DMS53 treated with DMSO at 0.1 percent for 48 hours (cell line): ENCODE results near the gene PLPPR2.
"Not testable (repeated sequence)": the region's sequence is repeated elsewhere in the genome, so short reads cannot be mapped to it uniquely, and the experiment has no call there.

Source experiments
- DNase-seq: peaks from one replicate; lab custom pipeline; 2025; ENCODE audit not compliant: unreplicated experiment; lab: John Stamatoyannopoulos, UW

PLPPR2 gene

DNA sequence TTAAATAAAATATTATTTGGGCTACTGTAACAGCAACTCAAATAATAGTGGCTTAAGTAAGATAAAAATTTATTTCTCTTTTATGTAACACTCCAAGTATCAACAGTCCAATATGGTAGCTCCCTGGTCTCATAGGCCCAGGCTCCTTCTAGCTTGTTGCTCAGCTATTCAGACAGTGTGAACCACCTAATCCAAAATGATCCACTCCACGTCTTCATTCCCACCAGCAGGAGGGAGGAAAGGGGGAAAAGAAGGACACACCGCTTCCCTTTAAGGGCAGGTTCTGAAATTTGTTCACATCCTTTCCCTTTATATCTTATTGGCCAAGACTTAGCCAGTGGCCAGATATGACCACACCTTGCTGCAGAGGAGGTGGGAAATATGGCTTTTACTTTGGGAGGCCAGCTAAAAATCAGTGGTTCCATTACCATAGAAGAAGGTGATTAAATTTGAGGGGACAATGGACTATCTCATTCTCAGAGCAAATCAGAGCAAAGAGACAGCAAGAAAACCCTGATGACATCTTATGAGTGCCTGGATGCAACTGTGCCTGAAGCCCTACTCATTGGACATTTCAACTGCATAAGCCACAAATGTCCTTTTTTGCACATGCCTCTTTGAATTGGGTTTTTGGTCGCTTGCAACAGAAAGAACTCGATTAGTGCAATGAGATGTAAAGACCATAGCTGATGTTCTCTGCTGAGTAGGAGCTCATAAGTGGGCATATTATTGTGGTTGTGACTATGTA is 35.9 kb downstream of the PLPPR2 start:
- no peak for DNase-seq

DNA sequence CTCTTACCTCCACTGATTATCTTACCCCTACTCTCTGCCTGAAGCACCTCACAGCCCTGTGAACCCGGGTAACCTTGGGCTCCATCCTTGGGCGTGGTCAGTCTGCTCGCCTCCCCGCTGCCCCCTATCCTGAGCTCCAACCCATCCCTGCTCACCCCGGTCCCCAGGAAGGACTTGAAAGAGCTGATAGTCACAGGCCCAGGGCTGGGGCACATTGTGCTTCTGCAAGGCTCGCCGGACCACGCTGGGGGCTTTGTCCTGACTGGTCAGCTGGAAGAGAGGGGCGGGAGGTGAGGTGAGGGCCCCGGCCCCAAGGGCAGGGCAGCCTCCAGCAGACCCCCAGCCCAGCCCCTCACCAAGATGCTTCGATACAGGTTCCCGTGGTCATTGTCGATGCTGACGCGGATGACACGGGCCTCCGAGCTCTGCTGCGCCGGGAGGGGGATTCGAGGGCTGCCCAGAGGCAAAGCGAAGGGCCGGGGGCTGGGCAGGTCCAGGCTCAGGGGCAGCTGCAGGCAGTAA is 41.9 kb downstream of the PLPPR2 start:
- DNase-seq, result no peak

GRCh38 chr19:11399667-11400066 is 44.4 kb downstream of the PLPPR2 start:
- DNase-seq, result no peak

GRCh38 chr19:11400798-11401197 is 45.6 kb downstream of the PLPPR2 start:
- DNase-seq, result no peak

DNA sequence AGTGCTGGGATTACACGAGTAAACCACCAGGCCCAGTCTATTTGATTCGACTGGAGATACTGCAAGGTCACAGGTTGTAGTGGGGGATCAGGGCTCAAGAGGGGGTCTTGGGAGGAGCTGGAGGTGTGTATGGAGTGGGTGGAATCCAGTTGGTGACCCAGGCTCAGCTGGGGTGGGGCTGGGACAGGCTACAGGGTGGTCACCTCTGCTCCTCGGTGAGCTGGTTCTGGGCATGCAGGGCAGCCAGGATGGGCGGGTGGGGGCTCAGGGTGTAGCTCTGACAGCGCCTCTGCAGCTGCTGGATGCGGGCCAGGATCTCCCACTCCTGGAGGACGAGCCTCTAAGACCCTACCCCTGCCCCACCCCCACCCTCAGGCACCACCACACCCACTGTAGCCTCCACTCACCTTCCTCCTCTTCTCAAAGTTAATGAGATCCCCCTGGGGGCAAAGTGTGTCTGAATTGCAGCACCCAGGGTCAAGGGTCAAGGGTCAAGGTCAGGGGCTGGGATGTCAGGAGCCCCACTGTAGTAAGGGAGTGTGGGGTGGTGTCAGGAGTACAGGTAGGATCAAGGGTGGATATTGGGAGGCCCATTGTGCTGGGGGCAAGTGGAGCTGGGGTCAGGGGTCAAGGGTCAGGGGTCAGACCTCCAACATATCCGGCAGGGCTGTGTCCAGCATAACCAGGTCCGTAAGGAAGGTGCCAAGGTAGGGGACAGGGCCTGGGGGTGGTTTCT is 46.7 kb downstream of the PLPPR2 start:
- no peak for DNase-seq

DNA sequence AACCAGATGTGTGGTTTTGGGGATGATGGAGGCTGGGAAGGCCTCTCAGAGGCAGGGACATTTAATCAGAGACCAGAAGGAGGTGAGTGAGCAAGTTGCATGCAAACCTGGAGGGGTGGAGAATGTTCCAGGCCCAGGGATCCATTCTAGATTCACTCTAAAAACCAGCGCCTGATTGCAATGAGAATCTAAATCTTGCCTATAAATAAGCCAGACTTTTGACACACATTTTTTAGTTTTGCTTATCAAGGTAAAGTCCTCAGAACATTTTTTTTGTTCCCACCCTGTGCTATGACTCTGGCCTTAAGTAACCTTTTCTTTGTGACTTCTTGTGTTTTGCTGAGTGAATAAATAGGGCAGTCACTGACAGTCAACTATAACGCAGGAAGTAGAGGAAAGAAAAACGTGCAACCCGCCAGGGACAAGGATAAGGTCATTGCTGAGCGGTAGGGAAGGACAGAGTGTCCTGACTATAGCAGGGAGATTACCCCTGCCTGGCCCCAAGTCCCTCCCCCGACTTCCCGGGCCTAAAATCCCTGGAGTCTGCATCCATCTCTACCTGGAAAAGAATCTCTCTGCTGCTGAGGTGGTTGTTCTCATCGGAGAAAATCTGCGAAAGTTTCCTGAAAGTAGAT is 49.5 kb downstream of the PLPPR2 start:
- DNase-seq, result no peak

GRCh38 chr19:11405846-11406643 is 50.8 kb downstream of the PLPPR2 start:
- DNase-seq, result no peak

DNA sequence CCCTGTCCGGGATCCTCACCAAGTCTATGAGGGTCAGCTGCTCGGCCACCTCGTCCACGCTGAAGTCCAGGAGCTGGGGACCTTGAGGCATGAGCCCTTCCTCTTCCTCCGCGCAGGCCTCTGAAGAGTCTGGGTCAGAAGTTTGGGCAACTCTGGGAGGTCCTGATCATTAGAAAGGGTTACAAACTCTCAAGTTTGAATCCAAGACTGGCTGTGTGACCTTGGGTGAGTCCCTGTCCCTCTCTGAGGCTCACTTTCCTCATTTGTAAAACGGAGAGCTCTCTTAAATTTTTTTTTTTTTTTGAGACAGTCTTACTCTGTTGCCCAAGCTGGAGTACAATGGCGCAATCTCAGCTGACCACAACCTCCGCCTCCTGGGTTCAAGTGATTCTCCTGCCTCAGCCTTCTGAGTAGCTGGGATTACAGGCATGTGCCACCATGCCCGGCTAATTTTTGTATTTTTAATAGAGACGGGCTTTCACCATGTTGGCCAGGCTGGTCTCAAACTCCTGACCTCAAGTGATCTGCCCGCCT is 51.5 kb downstream of the PLPPR2 start:
- DNase-seq, result not testable (repeated sequence)

GRCh38 chr19:11408591-11408990 is 53.4 kb downstream of the PLPPR2 start:
- no peak for DNase-seq

DNA sequence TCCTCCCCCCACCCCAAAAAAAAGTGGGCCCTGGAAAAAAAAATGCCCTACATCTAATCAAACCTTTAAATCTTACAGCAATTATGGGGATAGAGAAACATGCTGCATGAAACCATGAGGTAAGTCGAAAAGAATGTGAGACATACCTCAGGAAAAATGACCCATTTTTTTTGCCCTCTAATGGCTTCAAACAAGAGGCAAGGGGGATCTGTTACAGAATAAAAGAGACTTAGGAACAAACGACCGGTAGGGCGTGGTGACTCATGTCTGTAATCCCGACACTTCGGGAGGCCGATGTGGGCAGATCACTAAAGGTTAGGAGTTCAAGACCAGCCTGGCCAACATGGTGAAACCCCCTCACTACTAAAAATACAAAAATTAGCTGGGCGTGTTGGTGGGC is 55.5 kb downstream of the PLPPR2 start:
- DNase-seq, result no peak

DNA sequence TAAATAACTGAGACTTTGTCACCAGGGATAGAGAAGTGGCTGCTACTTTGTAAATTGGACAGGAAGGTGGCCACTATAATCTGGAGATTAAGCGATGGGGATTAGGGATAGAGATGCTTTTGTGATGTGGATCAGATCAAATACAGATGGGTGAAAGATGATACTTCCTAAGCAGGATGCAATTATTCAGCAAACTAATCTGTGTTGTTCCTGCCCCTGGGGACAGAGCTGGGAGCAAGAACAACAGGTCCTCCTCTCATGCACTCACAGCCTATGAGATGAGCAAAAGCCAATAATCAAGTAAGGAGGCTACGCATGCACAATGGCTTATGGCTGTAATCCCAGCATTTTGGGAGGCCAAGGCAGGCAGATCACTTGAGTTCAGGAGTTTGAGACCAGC is 59.3 kb downstream of the PLPPR2 start:
- DNase-seq, result no peak
